Natural killer cell (primary cell): ENCODE data around the gene ANO8. TPM values are rescaled to one million over a fixed set of nuclear protein-coding genes. Genes with fewer than 3 reads are reported as not detected.

ENCODE experiments used
- ATAC-seq, 3 donors: fragments of 150-1000 bp in 2 of 3; fragments of 200-7000 bp in 1 of 3; cut with Tn5 transposase; 1 replicate in 1 of 3; 2 replicates in 2 of 3; pipeline ENCODE4 v1.10.0; 2021; ENCODE audit warnings: mild to moderate bottlenecking in 2 of 3, moderate library complexity in 2 of 3
- DNase-seq, 2 donors: peaks; one replicate each; pipeline versions ENCODE4 v3.0.0 to v3.0.0-alpha.2; 2013 to 2021; ENCODE audit warnings: mixed read lengths in 1 of 2
- H3K27ac ChIP-seq: one replicate; pipeline ENCODE4 v1.5.1; 2013; ENCODE audit warnings: mild to moderate bottlenecking, low read length
- H3K27me3 ChIP-seq: one replicate; pipeline ENCODE4 v1.6.1; 2013; ENCODE audit warnings: low read length; ENCODE audit not compliant: control insufficient read depth, insufficient read depth
- H3K36me3 ChIP-seq: one replicate; pipeline ENCODE4 v1.6.1; 2013; ENCODE audit warnings: low read length; ENCODE audit not compliant: control insufficient read depth, insufficient read depth
- H3K4me1 ChIP-seq: one replicate; pipeline ENCODE4 v1.6.1; 2013; ENCODE audit warnings: low read length; ENCODE audit not compliant: control insufficient read depth, insufficient read depth
- H3K4me3 ChIP-seq: one replicate; pipeline ENCODE4 v1.5.1; 2013; ENCODE audit warnings: low read length
- H3K9me3 ChIP-seq: one replicate; pipeline ENCODE4 v1.6.1; 2013; ENCODE audit warnings: low read length; ENCODE audit not compliant: control insufficient read depth, insufficient read depth
- H3K27ac Mint-ChIP-seq, 2 donors: one replicate each; pipeline ENCODE4 v1.8.0; 2022; ENCODE audit warnings: mild to moderate bottlenecking in 2 of 2, mixed read lengths in 2 of 2, moderate library complexity in 1 of 2
- H3K27me3 Mint-ChIP-seq, 2 donors: one replicate each; pipeline ENCODE4 v1.8.0; 2022; ENCODE audit warnings: low read depth in 2 of 2, mixed read lengths in 2 of 2
- H3K36me3 Mint-ChIP-seq: one replicate; pipeline ENCODE4 v1.8.0; 2022; ENCODE audit warnings: mixed read lengths
- H3K4me1 Mint-ChIP-seq, 2 donors: one replicate each; pipeline ENCODE4 v1.8.0; 2022; ENCODE audit warnings: mixed read lengths in 2 of 2
- H3K4me3 Mint-ChIP-seq: one replicate; pipeline ENCODE4 v1.8.0; 2022; ENCODE audit warnings: mild to moderate bottlenecking, moderate library complexity, mixed read lengths
- H3K9me3 Mint-ChIP-seq, 2 donors: one replicate each; pipeline ENCODE4 v1.8.0; 2022; ENCODE audit warnings: mixed read lengths in 2 of 2
- WGBS: methylation state at CpG from one replicate; pipeline ENCODE4 v1.1.7; 2013; ENCODE audit warnings: missing lambda C conversion rate; ENCODE audit not compliant: insufficient coverage; 5-methylcytosine and 5-hydroxymethylcytosine counted together
- intact Hi-C: fragments of 100-400 bp; cut with micrococcal nuclease; formaldehyde crosslinking; loops from one replicate; pipeline ENCODE4 v1.14.2; 2022
- total RNA-seq, 4 donors: library from RNA; stranded (reverse); fragments of 120-200 nt in 1 of 4; gene quantifications; one replicate each; pipeline versions ENCODE4 v1.2.3 to v1.2.4, GENCODE V29; 2013 to 2022
- TF ChIP-seq, protein P1 (sequence below): fragments of 200-600 bp; IDR thresholded peaks from one replicate; pipeline ENCODE4 v1.8.0; 2022; ENCODE audit warnings: antibody characterized with exemption

The ANO8 gene
- total RNA-seq, 3 donors from 2014 or later (not counting 1 experiment from before 2014, with no cell fraction given) = 18.5 to 24.7 (median 19.1) TPM

DNA sequence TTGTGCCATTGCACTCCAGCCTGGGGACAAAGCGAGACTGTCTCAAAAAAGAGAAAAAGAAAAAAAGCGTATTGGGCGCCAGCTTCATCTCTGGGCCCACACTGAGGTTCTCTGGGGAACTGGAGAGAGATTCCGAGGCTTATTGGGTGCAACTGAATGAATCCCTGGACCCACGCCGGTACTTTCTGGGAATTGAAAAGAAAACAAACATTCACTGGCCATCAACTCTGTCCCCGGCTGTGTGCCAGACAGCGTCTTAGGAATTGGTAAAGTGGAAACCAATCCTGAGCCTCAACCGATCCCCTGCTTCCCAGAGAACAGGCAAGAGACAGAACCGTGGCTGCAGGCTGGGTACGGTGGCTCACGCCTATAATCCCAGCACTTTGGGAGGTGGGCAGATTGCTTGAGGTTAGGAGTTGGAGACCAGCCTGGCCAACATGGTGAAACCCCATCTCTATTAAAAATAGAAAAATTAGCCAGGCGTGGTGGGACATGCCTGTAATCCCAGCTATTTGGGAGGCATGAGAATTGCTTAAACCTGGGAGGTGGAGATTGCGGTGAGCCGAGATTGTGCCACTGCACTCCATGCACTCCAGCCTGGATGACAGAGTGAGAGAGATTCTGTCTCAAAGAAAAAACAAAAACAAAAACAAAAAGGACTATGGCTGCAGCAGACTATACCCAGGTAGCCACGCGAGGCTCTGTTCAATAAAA lies 8.6 kb downstream of the ANO8 start:
- no peak for ATAC-seq
- Histone ChIP-seq H3K4me1 (peaks cover 22% of the 10 kb centered on the region), H3K27ac (no peak overlapping the region), H3K36me3 (peaks cover 6% of the 10 kb centered on the region), H3K9me3 (no peaks in the 10 kb centered on the region), H3K4me3 (no peak overlapping the region), H3K27me3 (no peaks in the 10 kb centered on the region)
- TF ChIP-seq, protein P1, sequence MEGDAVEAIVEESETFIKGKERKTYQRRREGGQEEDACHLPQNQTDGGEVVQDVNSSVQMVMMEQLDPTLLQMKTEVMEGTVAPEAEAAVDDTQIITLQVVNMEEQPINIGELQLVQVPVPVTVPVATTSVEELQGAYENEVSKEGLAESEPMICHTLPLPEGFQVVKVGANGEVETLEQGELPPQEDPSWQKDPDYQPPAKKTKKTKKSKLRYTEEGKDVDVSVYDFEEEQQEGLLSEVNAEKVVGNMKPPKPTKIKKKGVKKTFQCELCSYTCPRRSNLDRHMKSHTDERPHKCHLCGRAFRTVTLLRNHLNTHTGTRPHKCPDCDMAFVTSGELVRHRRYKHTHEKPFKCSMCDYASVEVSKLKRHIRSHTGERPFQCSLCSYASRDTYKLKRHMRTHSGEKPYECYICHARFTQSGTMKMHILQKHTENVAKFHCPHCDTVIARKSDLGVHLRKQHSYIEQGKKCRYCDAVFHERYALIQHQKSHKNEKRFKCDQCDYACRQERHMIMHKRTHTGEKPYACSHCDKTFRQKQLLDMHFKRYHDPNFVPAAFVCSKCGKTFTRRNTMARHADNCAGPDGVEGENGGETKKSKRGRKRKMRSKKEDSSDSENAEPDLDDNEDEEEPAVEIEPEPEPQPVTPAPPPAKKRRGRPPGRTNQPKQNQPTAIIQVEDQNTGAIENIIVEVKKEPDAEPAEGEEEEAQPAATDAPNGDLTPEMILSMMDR = no peak
- Mint-ChIP-seq H3K9me3 (no peaks in the 10 kb centered on the region), H3K4me3 (no peak overlapping the region), H3K27me3 (no peaks in the 10 kb centered on the region), H3K36me3 (no peaks in the 10 kb centered on the region), H3K4me1 (peaks cover 0 to 18% of the 10 kb centered on the region in 2 donors), H3K27ac (no peak overlapping the region)
- no peak for DNase-seq
- intact Hi-C loops = no loop called here
- 98% methylated on average over 17 of the region's 17 CpGs for WGBS

DNA sequence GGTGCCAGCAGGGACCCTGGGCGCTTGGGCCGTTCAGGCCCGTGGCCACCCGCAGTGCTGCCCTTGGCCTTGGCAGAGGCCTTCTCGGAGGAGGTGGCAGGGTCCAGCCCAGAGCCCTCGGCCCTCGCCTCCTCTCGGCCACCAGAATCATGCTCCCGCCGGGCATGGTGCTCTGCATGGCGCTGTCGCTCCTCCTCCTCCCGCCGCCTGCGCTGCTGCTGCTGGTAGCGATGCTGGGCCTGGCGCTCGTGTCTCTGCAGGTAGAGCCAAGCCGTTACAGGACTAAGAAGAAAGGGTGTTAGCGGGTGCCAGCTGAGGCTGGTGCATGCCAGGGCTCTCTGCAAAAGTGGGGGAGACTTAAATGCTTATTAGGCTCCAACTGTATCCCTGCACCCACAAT lies 9.5 kb downstream of the ANO8 start:
- H3K27me3 Mint-ChIP-seq = no peaks in the 10 kb centered on the region
- no peaks in the 10 kb centered on the region for H3K36me3 Mint-ChIP-seq
- no peaks in the 10 kb centered on the region for H3K9me3 ChIP-seq
- H3K36me3 ChIP-seq = peaks cover 12% of the 10 kb centered on the region
- H3K4me1 ChIP-seq = peaks cover 21% of the 10 kb centered on the region
- no peaks in the 10 kb centered on the region for H3K9me3 Mint-ChIP-seq
- H3K4me3 Mint-ChIP-seq = no peak overlapping the region
- ATAC-seq (no peak), DNase-seq (no peak)
- no peak overlapping the region for H3K27ac Mint-ChIP-seq
- intact Hi-C loops = no loop called here
- no peaks in the 10 kb centered on the region for H3K27me3 ChIP-seq
- no peak overlapping the region for H3K4me3 ChIP-seq
- peaks cover 0 to 13% of the 10 kb centered on the region in 2 donors for H3K4me1 Mint-ChIP-seq
- 97% methylated on average over 20 of the region's 20 CpGs for WGBS
- no peak overlapping the region for H3K27ac ChIP-seq
- TF ChIP-seq, protein P1 = no peak

DNA sequence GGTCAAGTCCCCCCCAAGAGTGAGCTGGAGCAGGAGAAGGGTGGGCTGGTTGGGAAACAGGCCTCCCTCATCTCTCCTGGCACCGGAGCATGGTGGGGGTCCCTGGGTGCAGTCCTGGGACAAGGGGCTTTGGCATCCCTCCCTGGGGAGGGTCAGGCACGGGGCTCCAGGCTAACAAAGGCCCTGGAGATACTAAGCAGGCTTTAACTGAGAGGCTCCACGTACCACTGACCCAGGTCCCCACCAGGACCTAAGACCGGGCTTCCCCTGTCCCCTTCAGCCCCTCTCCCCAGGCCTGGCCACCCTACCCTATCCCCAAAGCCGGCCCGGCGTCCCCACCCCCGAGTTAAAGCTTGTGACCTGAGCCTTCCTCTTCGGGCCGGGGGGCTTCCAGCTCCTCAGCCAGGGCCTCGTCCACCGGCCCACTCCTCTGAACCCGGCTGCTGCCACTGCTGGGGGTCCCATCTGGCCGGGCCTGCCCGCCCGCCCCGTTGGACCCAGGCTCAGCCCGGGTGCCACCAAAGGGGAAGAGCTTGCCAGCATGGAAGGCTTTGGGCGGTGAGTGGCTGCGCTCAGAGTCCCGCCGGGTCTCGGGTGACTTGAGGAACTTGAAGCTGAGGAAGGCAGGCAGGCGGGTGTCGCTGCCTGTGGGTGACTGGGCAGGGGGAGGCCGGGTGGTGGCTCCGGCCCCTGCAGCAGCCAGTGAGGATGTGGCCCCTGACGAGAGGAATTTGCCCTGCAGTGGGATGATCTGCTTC lies 10.1 kb downstream of the ANO8 start:
- Histone ChIP-seq H3K4me3 (no peak overlapping the region), H3K36me3 (peaks cover 16% of the 10 kb centered on the region), H3K27me3 (no peaks in the 10 kb centered on the region), H3K27ac (no peak overlapping the region), H3K9me3 (no peaks in the 10 kb centered on the region), H3K4me1 (peaks cover 15% of the 10 kb centered on the region)
- Mint-ChIP-seq H3K4me3 (no peak overlapping the region), H3K27ac (no peak overlapping the region), H3K36me3 (no peaks in the 10 kb centered on the region), H3K27me3 (no peaks in the 10 kb centered on the region), H3K9me3 (no peaks in the 10 kb centered on the region), H3K4me1 (peaks cover 0 to 8% of the 10 kb centered on the region in 2 donors)
- intact Hi-C loops = no loop called here
- DNase-seq (no peak), ATAC-seq (no peak)
- 91% methylated on average over 28 of the region's 28 CpGs for WGBS
- TF ChIP-seq, protein P1 = no peak
